CD4-positive, alpha-beta T cell (primary cell): ENCODE results near the gene GTF2H2C. TPM values are rescaled to one million over a fixed set of nuclear protein-coding genes. Genes with fewer than 3 reads are reported as not detected.

Experiments
- total RNA-seq, 174 experiments: library from RNA in 2 of 174; stranded (reverse) in 2 of 174; gene quantifications; one replicate each; pipeline ENCODE4 v1.2.3 and lab custom pipeline; 2021 to 2026

The GTF2H2C gene
- total RNA-seq, 2 experiments from 2014 or later, result 10.7 to 12.7 TPM

Other genes starting within 250 kb of the GTF2H2C start
- gene CCDC125, start 227.4 kb upstream of the GTF2H2C start, total RNA-seq, result 1 to 10 TPM; 5.6 to 6.4 TPM
- gene AK6, start 190.7 kb upstream of the GTF2H2C start, total RNA-seq, result 10 to 100 TPM in 1 of 2 experiments, 1 to 10 TPM in 1; 8.2 to 10.6 TPM
- gene TAF9, start 190.7 kb upstream of the GTF2H2C start, total RNA-seq, result 10 to 100 TPM; 53.8 to 54.2 TPM
- 10 to 100 TPM; 15.7 to 19.1 TPM for gene RAD17, start 190.4 kb upstream of the GTF2H2C start, total RNA-seq
- gene MARVELD2, start 145.1 kb upstream of the GTF2H2C start, total RNA-seq, result under 1 TPM; 0.14 to 0.19 TPM
- 1 to 10 TPM; 5.5 to 6.8 TPM for gene OCLN, start 67.4 kb upstream of the GTF2H2C start, total RNA-seq